IMR-90 (cell line): Measurements from ENCODE around the gene MTX2. TPM values are rescaled to one million over a fixed set of nuclear protein-coding genes. Genes with fewer than 3 reads are reported as not detected.

Experiments used
- ATAC-seq: fragments of 200-7000 bp; cut with Tn5 transposase; 2 replicates; pipeline ENCODE4 v1.9.1; 2020; ENCODE audit warnings: low read depth, mild to moderate bottlenecking, moderate library complexity
- BruUV-seq: library from RNA; stranded (reverse); fragments of 400-500 nt; replicated peaks from 2 replicates; lab custom pipeline; 2021; lab: Mats Ljungman, UMichigan
- CTCF ChIA-PET: fragments of 300-600 bp; formaldehyde crosslinking; extraction: SDS; loops from one replicate; lab custom pipeline; 2021; ENCODE audit warnings: antibody characterized with exemption; lab: Yijun Ruan, JAX
- POLR2A ChIA-PET: fragments of 300-600 bp; sonication (Branson Sonifier 250); formaldehyde crosslinking; loops from one replicate; lab custom pipeline; 2022; ENCODE audit warnings: antibody characterized with exemption; ENCODE audit not compliant: unreplicated experiment; lab: Charles Lee
- DNase-seq: peaks from one replicate; pipeline ENCODE4 v3.0.0; 2013
- H2AFZ ChIP-seq: replicated peaks from 2 replicates; pipeline ENCODE3; 2013; ENCODE audit warnings: low read length, mild to moderate bottlenecking; ENCODE audit not compliant: poor library complexity
- H2AK5ac ChIP-seq: 2 replicates; pipeline ENCODE4 v1.6.1; 2013; ENCODE audit warnings: low read depth, low read length, inconsistent platforms
- H2AK9ac ChIP-seq: replicated peaks from 2 replicates; pipeline ENCODE3; 2013; ENCODE audit warnings: mild to moderate bottlenecking, low read depth, low read length, moderate library complexity; ENCODE audit not compliant: poor library complexity
- H2BK120ac ChIP-seq: 2 replicates; pipeline ENCODE4 v1.6.1; 2013; ENCODE audit warnings: low read depth, low read length, inconsistent platforms
- H2BK15ac ChIP-seq: 3 replicates; pipeline ENCODE4 v1.6.1; 2013; ENCODE audit warnings: low read depth, low read length, inconsistent platforms
- H2BK20ac ChIP-seq: 2 replicates; pipeline ENCODE4 v1.6.1; 2013; ENCODE audit warnings: low read depth, mild to moderate bottlenecking, inconsistent platforms, low read length, moderate library complexity
- H2BK5ac ChIP-seq: 2 replicates; pipeline ENCODE4 v1.6.1; 2013; ENCODE audit warnings: mild to moderate bottlenecking, low read depth, low read length, inconsistent platforms; ENCODE audit not compliant: poor library complexity, severe bottlenecking
- H3K14ac ChIP-seq: replicated peaks from 2 replicates; pipeline ENCODE4 v1.6.1; 2013; ENCODE audit warnings: low read depth, low read length, inconsistent platforms
- H3K18ac ChIP-seq: 2 replicates; pipeline ENCODE4 v1.6.1; 2013; ENCODE audit warnings: low read depth, low read length, control low read depth
- H3K23ac ChIP-seq: 2 replicates; pipeline ENCODE4 v1.6.1; 2013; ENCODE audit warnings: low read depth, low read length, inconsistent platforms
- H3K27ac ChIP-seq: 2 replicates; pipeline ENCODE4 v1.5.1; 2013; ENCODE audit warnings: mild to moderate bottlenecking, control low read depth, low read length; ENCODE audit not compliant: insufficient read depth
- H3K27me3 ChIP-seq: 2 replicates; pipeline ENCODE4 v1.6.1; 2013; ENCODE audit warnings: low read length; ENCODE audit not compliant: control insufficient read depth, insufficient read depth
- H3K36me3 ChIP-seq: 2 replicates; pipeline ENCODE4 v1.6.1; 2013; ENCODE audit warnings: low read length, mixed read lengths; ENCODE audit not compliant: control insufficient read depth, insufficient read depth
- H3K4ac ChIP-seq: 2 replicates; pipeline ENCODE4 v1.6.1; 2013; ENCODE audit warnings: low read depth, low read length, inconsistent platforms
- H3K4me1 ChIP-seq: 2 replicates; pipeline ENCODE4 v1.6.1; 2013; ENCODE audit warnings: low read length, mixed read lengths; ENCODE audit not compliant: control insufficient read depth, insufficient read depth
- H3K4me2 ChIP-seq: 2 replicates; pipeline ENCODE4 v1.6.1; 2013; ENCODE audit warnings: low read depth, mild to moderate bottlenecking, control low read depth, low read length, moderate library complexity
- H3K4me3 ChIP-seq: 2 replicates; pipeline ENCODE4 v1.5.1; 2013; ENCODE audit warnings: low read depth, mild to moderate bottlenecking, control low read depth, low read length, moderate library complexity; ENCODE audit not compliant: insufficient read depth
- H3K56ac ChIP-seq: 2 replicates; pipeline ENCODE4 v1.6.1; 2013; ENCODE audit warnings: low read length, inconsistent platforms; ENCODE audit not compliant: insufficient read depth; ENCODE audit errors: extremely low read depth
- H3K79me1 ChIP-seq, 2 experiments: 2 replicates each; pipeline ENCODE4 v1.6.1; 2013; ENCODE audit warnings: low read length in 2 of 2, inconsistent platforms in 1 of 2, low read depth in 1 of 2
- H3K9ac ChIP-seq: 2 replicates; pipeline ENCODE4 v1.6.1; 2013; ENCODE audit warnings: low read depth, low read length, control low read depth
- H3K9me1 ChIP-seq: 2 replicates; pipeline ENCODE4 v1.6.1; 2013; ENCODE audit warnings: low read length, inconsistent platforms; ENCODE audit not compliant: insufficient read depth
- H3K9me3 ChIP-seq: 2 replicates; pipeline ENCODE4 v1.6.1; 2013; ENCODE audit warnings: low read length; ENCODE audit not compliant: control insufficient read depth, insufficient read depth
- H4K20me1 ChIP-seq: 2 replicates; pipeline ENCODE4 v1.6.1; 2013; ENCODE audit warnings: low read length, inconsistent platforms; ENCODE audit not compliant: insufficient read depth
- H4K5ac ChIP-seq: 2 replicates; pipeline ENCODE4 v1.6.1; 2013; ENCODE audit warnings: mild to moderate bottlenecking, low read depth, low read length, control low read depth
- H4K8ac ChIP-seq, 2 experiments: 2 replicates each; pipeline ENCODE4 v1.6.1; 2013; ENCODE audit warnings: low read depth in 2 of 2, low read length in 2 of 2, control low read depth in 1 of 2, inconsistent platforms in 1 of 2
- H4K91ac ChIP-seq: 2 replicates; pipeline ENCODE4 v1.6.1; 2013; ENCODE audit warnings: low read depth, low read length, inconsistent platforms; ENCODE audit not compliant: insufficient read depth
- BHLHE40 ChIP-seq: fragments of 150-350 bp; IDR thresholded peaks from 2 replicates; pipeline ENCODE4 v1.6.1; 2016; ENCODE audit warnings: mild to moderate bottlenecking, low read depth, low read length
- FOS ChIP-seq: fragments of 150-350 bp; IDR thresholded peaks from 2 replicates; pipeline ENCODE4 v1.6.1; 2016; ENCODE audit warnings: low read depth, low read length
- MAZ ChIP-seq: IDR thresholded peaks from 2 replicates; pipeline ENCODE4 v1.6.1; 2012; ENCODE audit warnings: low read depth, mild to moderate bottlenecking, low read length, improper control_type of control experiment, moderate library complexity, borderline replicate concordance
- POLR2A ChIP-seq: IDR thresholded peaks from 2 replicates; pipeline ENCODE4 v1.6.1; 2012; ENCODE audit warnings: mild to moderate bottlenecking, low read depth, low read length
- RCOR1 ChIP-seq: IDR thresholded peaks from 2 replicates; pipeline ENCODE4 v1.6.1; 2012; ENCODE audit warnings: mild to moderate bottlenecking, low read length, improper control_type of control experiment; ENCODE audit not compliant: insufficient replicate concordance
- WGBS, 2 experiments: methylation state at CpG; one replicate each; pipeline versions ENCODE4 v1.1.5 to v1.1.7; 2013; ENCODE audit warnings: missing lambda C conversion rate in 2 of 2; ENCODE audit not compliant: insufficient read length in 1 of 2; ENCODE audit errors: extremely low coverage in 2 of 2; 5-methylcytosine and 5-hydroxymethylcytosine counted together
- dilution Hi-C: fragments of 300-500 bp; cut with HindIII; formaldehyde crosslinking; loops from one replicate; pipeline ENCODE4 v1.14.3; 2018; ENCODE audit warnings: low sequenced_read_pairs; ENCODE audit not compliant: unreplicated experiment
- in situ Hi-C: fragments of 300-500 bp; cut with MboI; formaldehyde crosslinking; loops from 3 replicates; pipeline ENCODE4 v1.14.3; 2019; ENCODE audit warnings: low sequenced_read_pairs, inconsistent platforms, mixed read lengths
- intact Hi-C: fragments of 100-400 bp; cut with micrococcal nuclease; formaldehyde crosslinking; loops from 2 replicates; pipeline ENCODE4 v1.10.0; 2022
- polyA plus RNA-seq, 3 experiments: library from polyadenylated mRNA; depleted of rRNA; stranded (reverse); fragments of >200 nt; gene quantifications; 2 replicates each; pipeline ENCODE4 v1.2.3, GENCODE V29; 2012; ENCODE audit warnings: low replicate concordance in 1 of 3
- total RNA-seq: library from RNA; depleted of rRNA; stranded (reverse); fragments of >200 nt; gene quantifications from 2 replicates; pipeline ENCODE4 v1.2.3, GENCODE V29; 2012; rRNA removed
- TF ChIP-seq, protein P1 (sequence below): fragments of 150-350 bp; IDR thresholded peaks from 2 replicates; pipeline ENCODE4 v1.6.1; 2017; ENCODE audit warnings: mild to moderate bottlenecking, antibody characterized with exemption, low read length, low read depth
- TF ChIP-seq, protein P2 (sequence below): conservative IDR thresholded peaks from 2 replicates; pipeline ENCODE4 v1.5.1; 2012; ENCODE audit warnings: mild to moderate bottlenecking, low read depth, low read length, improper control_type of control experiment

Gene MTX2
- total and polyA plus RNA-seq, 2 of the 4 experiments (the other 2 are of a cell fraction), result 24.9 to 37.8 TPM

DNA sequence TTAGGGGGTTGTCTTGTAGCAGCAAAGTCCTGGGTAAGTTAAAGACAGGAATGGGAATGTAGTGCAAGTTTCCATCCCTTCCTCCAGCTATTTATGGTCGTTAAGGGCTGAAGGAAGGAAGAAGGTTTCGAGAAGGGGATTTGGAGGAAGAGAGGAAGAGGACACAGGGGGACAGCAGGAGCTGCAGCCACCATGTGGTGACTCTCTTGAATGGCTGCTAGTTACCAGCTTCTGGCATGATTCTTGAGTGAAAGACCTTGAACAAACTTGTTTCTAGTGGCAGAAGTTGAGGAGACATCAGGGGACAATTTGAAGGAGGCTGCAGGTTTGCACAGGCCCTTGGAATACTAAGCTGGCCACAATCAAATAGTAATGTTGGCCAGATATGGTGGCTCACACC lies 116.6 kb downstream of the MTX2 start:
- no peaks in the 10 kb centered on the region for H3K79me1 ChIP-seq
- peaks cover 2% of the 10 kb centered on the region; the same call in 1 of the 2 replicates for H3K4me1 ChIP-seq
- H3K4me2 ChIP-seq, result no peak overlapping the region
- WGBS, 2 experiments, result no CpG with 5 or more reads among the region's 2 CpGs
- H2BK5ac ChIP-seq, result no peak overlapping the region
- no peak overlapping the region for H3K9ac ChIP-seq
- H2BK120ac ChIP-seq, result no peak overlapping the region
- H4K91ac ChIP-seq, result no peak overlapping the region
- in situ Hi-C loops, result no loop called here
- no peak overlapping the region for H3K4me3 ChIP-seq
- H3K9me1 ChIP-seq, result no peaks in the 10 kb centered on the region
- ChIA-PET POLR2A (no interaction called here), CTCF (interaction anchor here (1.1 kb wide), 1 partner anchor 9 kb away, joined by 3 read pairs; no protein-coding TSS in a partner anchor)
- H4K8ac ChIP-seq, result no peak overlapping the region
- H3K9me3 ChIP-seq, result no peaks in the 10 kb centered on the region
- TF ChIP-seq POLR2A (no peak), MAZ (no peak), BHLHE40 (no peak), RCOR1 (no peak), FOS (no peak)
- TF ChIP-seq, protein P1, sequence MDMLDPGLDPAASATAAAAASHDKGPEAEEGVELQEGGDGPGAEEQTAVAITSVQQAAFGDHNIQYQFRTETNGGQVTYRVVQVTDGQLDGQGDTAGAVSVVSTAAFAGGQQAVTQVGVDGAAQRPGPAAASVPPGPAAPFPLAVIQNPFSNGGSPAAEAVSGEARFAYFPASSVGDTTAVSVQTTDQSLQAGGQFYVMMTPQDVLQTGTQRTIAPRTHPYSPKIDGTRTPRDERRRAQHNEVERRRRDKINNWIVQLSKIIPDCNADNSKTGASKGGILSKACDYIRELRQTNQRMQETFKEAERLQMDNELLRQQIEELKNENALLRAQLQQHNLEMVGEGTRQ, result no peak
- TF ChIP-seq, protein P2, sequence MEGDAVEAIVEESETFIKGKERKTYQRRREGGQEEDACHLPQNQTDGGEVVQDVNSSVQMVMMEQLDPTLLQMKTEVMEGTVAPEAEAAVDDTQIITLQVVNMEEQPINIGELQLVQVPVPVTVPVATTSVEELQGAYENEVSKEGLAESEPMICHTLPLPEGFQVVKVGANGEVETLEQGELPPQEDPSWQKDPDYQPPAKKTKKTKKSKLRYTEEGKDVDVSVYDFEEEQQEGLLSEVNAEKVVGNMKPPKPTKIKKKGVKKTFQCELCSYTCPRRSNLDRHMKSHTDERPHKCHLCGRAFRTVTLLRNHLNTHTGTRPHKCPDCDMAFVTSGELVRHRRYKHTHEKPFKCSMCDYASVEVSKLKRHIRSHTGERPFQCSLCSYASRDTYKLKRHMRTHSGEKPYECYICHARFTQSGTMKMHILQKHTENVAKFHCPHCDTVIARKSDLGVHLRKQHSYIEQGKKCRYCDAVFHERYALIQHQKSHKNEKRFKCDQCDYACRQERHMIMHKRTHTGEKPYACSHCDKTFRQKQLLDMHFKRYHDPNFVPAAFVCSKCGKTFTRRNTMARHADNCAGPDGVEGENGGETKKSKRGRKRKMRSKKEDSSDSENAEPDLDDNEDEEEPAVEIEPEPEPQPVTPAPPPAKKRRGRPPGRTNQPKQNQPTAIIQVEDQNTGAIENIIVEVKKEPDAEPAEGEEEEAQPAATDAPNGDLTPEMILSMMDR, result no peak
- H3K14ac ChIP-seq, result no peak overlapping the region
- H4K5ac ChIP-seq, result no peak overlapping the region
- no peak overlapping the region for H3K4ac ChIP-seq
- DNase-seq, result no peak
- intact Hi-C loops, result no loop called here
- no peak for ATAC-seq
- H3K27me3 ChIP-seq, result peaks cover 4% of the 10 kb centered on the region
- no peak overlapping the region for H2AFZ ChIP-seq
- no peak overlapping the region for H2BK15ac ChIP-seq
- H3K27ac ChIP-seq, result no peak overlapping the region
- H3K36me3 ChIP-seq, result no peaks in the 10 kb centered on the region
- dilution Hi-C loops, result no loop called here
- H3K18ac ChIP-seq, result no peak overlapping the region
- no peaks in the 10 kb centered on the region for H4K20me1 ChIP-seq
- H3K23ac ChIP-seq, result no peak overlapping the region
- no peak overlapping the region for H2AK9ac ChIP-seq
- no peak overlapping the region for H2AK5ac ChIP-seq
- no peak overlapping the region for H2BK20ac ChIP-seq
- BruUV-seq, result no TSS peak
- H3K56ac ChIP-seq, result no peak overlapping the region

Other genes starting within 250 kb of the MTX2 start
- not detected in 2 replicates for gene EVX2, start 185.5 kb upstream of the MTX2 start, total RNA-seq
- gene EVX2, start 185.5 kb upstream of the MTX2 start, polyA plus RNA-seq (2012; rRNA removed), result not detected in 2 replicates
- gene HOXD13, start 176.7 kb upstream of the MTX2 start, total RNA-seq, result not detected in 2 replicates
- not detected in 2 replicates for gene HOXD13, start 176.7 kb upstream of the MTX2 start, polyA plus RNA-seq (2012; rRNA removed)
- gene HOXD12, start 169.6 kb upstream of the MTX2 start, total RNA-seq, result not detected in 2 replicates
- gene HOXD12, start 169.6 kb upstream of the MTX2 start, polyA plus RNA-seq (2012; rRNA removed), result not detected in 2 replicates
- gene HOXD11, start 162.2 kb upstream of the MTX2 start, total RNA-seq, result not detected in 2 replicates
- gene HOXD11, start 162.2 kb upstream of the MTX2 start, polyA plus RNA-seq (2012; rRNA removed), result not detected in 2 replicates
- gene HOXD10, start 152.7 kb upstream of the MTX2 start, total RNA-seq, result not detected in 2 replicates
- not detected in 2 replicates for gene HOXD10, start 152.7 kb upstream of the MTX2 start, polyA plus RNA-seq (2012; rRNA removed)
- not detected in 2 replicates for gene HOXD9, start 146.7 kb upstream of the MTX2 start, total RNA-seq
- not detected in 2 replicates for gene HOXD9, start 146.7 kb upstream of the MTX2 start, polyA plus RNA-seq (2012; rRNA removed)
- not detected in 2 replicates for gene HOXD8, start 139.7 kb upstream of the MTX2 start, total RNA-seq
- not detected in 2 replicates for gene HOXD8, start 139.7 kb upstream of the MTX2 start, polyA plus RNA-seq (2012; rRNA removed)
- not detected in 2 replicates for gene HOXD4, start 117.9 kb upstream of the MTX2 start, total RNA-seq
- not detected in 2 replicates for gene HOXD4, start 117.9 kb upstream of the MTX2 start, polyA plus RNA-seq (2012; rRNA removed)
- gene HOXD3, start 112.1 kb upstream of the MTX2 start, total RNA-seq, result not detected in 2 replicates
- not detected in 2 replicates for gene HOXD3, start 112.1 kb upstream of the MTX2 start, polyA plus RNA-seq (2012; rRNA removed)
- gene HOXD1, start 80.8 kb upstream of the MTX2 start, total RNA-seq, result not detected in 2 replicates
- gene HOXD1, start 80.8 kb upstream of the MTX2 start, polyA plus RNA-seq (2012; rRNA removed), result not detected in 2 replicates